IPS-18a (cell line): ENCODE results near the gene MPZL1.

Experiments
- H3K27ac ChIP-seq: one replicate; pipeline ENCODE4 v1.5.1; 2013; ENCODE audit warnings: low read length
- H3K27me3 ChIP-seq: one replicate; pipeline ENCODE4 v1.6.1; 2013; ENCODE audit warnings: mild to moderate bottlenecking, low read length; ENCODE audit not compliant: control insufficient read depth, insufficient read depth
- H3K36me3 ChIP-seq: one replicate; pipeline ENCODE4 v1.6.1; 2013; ENCODE audit warnings: low read depth, low read length; ENCODE audit not compliant: control insufficient read depth
- H3K4me1 ChIP-seq: one replicate; pipeline ENCODE4 v1.6.1; 2013; ENCODE audit warnings: low read depth, low read length; ENCODE audit not compliant: control insufficient read depth
- H3K4me3 ChIP-seq: one replicate; pipeline ENCODE4 v1.5.1; 2013; ENCODE audit warnings: low read length
- H3K9ac ChIP-seq: one replicate; pipeline ENCODE4 v1.6.1; 2013; ENCODE audit warnings: mild to moderate bottlenecking, low read length, moderate library complexity
- H3K9me3 ChIP-seq: one replicate; pipeline ENCODE4 v1.6.1; 2013; ENCODE audit warnings: low read depth, low read length; ENCODE audit not compliant: control insufficient read depth

The MPZL1 gene

DNA sequence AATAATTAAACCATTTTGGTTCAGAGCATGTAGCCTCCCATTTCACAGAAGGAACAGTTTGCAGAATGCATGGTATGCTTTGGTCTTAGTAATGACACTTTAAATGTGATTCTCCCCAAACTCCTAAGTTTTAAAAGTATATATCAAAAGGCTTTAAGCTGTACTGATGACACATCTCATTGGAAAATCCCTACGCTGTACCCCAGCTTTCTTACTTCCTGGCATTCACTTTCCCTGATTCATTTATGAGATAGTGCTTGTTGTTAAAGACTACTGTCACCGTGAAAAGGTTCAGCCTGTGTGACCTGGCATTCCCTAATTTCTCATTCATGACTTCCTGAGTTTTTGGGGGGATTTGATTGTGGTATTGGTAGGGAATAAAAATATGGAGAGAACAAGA lies 53.4 kb downstream of the MPZL1 start:
- Histone ChIP-seq H3K36me3 (peaks cover 48% of the 10 kb centered on the region), H3K27me3 (peaks cover 5% of the 10 kb centered on the region), H3K4me1 (no peaks in the 10 kb centered on the region), H3K9me3 (no peaks in the 10 kb centered on the region), H3K27ac (no peak overlapping the region), H3K4me3 (no peak overlapping the region), H3K9ac (no peak overlapping the region)

DNA sequence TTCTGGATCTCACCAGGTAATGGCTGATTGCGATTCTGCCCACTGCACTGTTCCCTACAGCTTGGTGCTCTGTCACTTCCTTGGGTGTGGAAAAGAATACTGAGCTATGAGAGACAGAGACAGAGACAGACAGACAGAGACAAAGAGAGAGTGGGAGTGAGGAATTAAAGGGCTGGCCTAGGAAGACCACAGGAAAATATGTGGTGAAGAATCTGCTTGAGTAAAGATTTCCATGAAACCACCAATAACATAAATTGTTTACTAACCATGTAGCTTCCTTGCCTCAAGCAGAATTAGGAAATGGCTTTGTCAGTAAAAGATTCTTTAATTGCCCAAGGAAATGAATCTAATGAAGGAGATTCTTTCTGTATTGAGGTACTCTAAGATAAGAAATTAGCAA lies 54.4 kb downstream of the MPZL1 start:
- Histone ChIP-seq H3K9me3 (no peaks in the 10 kb centered on the region), H3K9ac (no peak overlapping the region), H3K27ac (no peak overlapping the region), H3K36me3 (peaks cover 49% of the 10 kb centered on the region), H3K27me3 (no peaks in the 10 kb centered on the region), H3K4me1 (no peaks in the 10 kb centered on the region), H3K4me3 (no peak overlapping the region)

DNA sequence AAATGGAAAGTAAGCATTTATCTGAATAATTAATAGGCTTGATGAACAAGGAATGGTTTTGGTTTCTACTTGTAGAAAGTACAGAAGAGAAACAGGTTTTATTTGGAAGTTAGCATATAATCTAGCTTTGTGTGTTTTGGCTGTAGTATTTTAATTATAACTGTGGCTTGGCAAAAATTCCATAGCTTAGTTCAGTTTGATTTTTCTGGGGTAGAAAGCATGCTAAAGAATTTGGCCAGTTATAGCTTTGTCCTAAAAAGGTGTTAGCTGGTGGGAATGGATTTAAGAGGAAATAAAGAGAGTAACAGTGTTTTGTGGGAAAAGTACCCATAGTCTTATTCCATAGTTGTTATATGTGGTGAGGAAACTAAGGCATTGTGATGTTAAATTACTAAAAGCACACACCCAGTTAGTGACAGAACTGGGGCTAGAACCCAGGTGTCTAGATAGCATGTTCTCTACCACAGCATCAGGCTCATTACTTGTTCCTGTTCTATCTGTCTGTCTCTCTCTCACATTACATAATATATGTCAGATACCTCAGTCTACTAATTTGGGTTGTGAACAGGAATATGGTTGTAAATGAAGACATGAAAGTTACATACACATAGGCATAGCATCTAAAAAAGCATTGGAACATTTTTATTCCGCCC lies 55.0 kb downstream of the MPZL1 start:
- Histone ChIP-seq H3K36me3 (peaks cover 49% of the 10 kb centered on the region), H3K9me3 (no peaks in the 10 kb centered on the region), H3K27ac (no peak overlapping the region), H3K4me3 (no peak overlapping the region), H3K9ac (no peak overlapping the region), H3K27me3 (no peaks in the 10 kb centered on the region), H3K4me1 (no peaks in the 10 kb centered on the region)

DNA sequence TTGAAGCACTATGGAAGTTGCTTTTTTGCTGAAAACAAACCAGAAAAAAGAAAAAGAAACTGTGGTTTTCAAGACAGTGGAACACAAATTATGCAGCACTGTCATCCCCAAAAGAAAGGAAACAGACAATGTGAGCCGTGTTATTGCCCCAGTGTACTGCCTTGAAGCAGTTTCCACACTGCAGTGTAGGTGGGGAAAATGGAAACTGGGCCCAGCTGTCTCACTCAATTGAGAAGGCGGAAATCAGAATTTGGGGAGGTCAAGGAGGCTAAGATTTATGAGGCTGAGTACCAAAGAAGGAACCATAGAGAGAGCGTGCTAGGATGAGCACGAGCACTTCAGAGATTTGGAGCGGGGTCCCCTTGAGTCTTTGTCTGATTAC lies 55.5 kb downstream of the MPZL1 start:
- Histone ChIP-seq H3K4me1 (no peaks in the 10 kb centered on the region), H3K27ac (no peak overlapping the region), H3K27me3 (no peaks in the 10 kb centered on the region), H3K4me3 (no peak overlapping the region), H3K36me3 (peaks cover 46% of the 10 kb centered on the region), H3K9me3 (no peaks in the 10 kb centered on the region), H3K9ac (no peak overlapping the region)

DNA sequence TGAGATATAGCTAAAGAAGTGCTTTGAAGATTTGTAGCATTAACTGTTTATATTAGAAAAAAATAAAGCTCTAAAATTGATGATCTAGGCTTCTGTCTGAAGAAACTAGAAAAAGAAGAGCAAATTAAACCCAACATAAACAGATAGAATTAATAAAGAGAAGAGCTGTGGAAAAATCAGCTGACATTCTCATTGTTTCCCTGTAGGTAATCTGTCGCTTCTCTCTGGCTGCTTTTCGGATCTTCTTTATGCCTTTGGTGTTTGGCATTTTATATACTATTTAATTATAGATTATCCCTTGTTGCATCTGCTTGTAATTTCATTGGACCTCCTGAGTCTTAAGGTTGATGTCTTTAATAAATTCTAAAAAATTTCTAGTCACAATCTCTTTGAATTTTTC lies 59.8 kb downstream of the MPZL1 start:
- Histone ChIP-seq H3K27me3 (no peaks in the 10 kb centered on the region), H3K9me3 (no peaks in the 10 kb centered on the region), H3K36me3 (peaks cover 18% of the 10 kb centered on the region)

DNA sequence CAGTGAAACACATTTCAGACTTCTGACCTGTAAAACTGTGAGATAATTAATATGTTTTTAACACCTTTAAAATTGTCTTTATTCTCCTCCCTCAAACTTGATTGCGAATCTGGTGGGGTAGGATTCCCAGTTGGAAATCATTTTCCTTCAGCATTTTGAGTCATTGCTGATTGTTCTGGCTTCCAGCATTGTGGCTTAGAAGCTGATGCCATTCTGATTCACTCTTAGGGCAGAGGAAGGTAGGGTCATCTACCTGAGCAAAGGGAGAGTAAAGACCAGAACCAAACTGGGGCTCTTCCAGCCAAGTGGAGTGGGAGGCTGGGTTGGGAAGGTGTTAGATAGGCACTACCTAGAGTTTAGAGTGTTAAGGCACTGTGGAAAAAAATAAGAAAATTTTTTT lies 61.2 kb downstream of the MPZL1 start:
- H3K27ac ChIP-seq = no peak overlapping the region
- H3K9ac ChIP-seq = no peak overlapping the region
- H3K4me1 ChIP-seq = no peaks in the 10 kb centered on the region
- H3K4me3 ChIP-seq = no peak overlapping the region
- H3K36me3 ChIP-seq = peaks cover 10% of the 10 kb centered on the region
- H3K27me3 ChIP-seq = no peaks in the 10 kb centered on the region
- H3K9me3 ChIP-seq = no peaks in the 10 kb centered on the region

More for the DNA sequence above, 59.8 kb downstream of the MPZL1 start:
- Histone ChIP-seq H3K4me1 (no peaks in the 10 kb centered on the region), H3K27ac (no peak overlapping the region), H3K9ac (no peak overlapping the region), H3K4me3 (no peak overlapping the region)

DNA sequence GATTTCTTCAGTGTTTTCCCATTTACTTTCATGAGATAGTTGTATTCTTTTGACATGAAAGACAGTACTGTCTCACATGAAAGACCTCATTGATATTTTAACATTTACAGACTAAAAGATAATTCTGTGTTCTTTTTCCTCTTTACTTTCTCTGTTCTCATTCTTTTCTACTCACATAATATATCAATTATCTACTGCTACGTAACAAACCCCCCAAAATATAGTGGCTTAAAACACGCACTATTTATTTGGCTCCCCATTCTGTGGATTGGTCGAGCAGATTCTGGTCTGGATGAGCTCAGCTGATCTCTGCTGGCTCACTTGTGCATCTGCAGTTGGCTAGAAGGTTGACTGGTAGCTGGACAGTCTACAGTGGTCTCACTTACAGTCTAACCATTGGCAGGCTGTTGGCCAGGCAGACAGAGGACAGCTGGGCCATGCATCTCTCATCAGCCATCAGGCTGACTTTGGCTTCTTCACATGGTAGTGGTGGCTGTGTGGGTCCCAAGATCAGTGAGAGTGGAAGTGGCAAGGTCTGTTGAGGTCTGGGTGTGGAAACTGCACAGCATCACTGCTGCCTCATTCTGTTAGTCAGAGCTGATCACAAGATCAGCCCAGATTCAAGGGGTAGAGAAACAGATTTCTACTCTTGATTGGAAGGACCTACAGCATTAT lies 63.2 kb downstream of the MPZL1 start:
- Histone ChIP-seq H3K9me3 (no peaks in the 10 kb centered on the region), H3K9ac (no peak overlapping the region), H3K4me1 (no peaks in the 10 kb centered on the region), H3K27me3 (no peaks in the 10 kb centered on the region), H3K36me3 (peaks cover 23% of the 10 kb centered on the region), H3K4me3 (no peak overlapping the region), H3K27ac (no peak overlapping the region)

DNA sequence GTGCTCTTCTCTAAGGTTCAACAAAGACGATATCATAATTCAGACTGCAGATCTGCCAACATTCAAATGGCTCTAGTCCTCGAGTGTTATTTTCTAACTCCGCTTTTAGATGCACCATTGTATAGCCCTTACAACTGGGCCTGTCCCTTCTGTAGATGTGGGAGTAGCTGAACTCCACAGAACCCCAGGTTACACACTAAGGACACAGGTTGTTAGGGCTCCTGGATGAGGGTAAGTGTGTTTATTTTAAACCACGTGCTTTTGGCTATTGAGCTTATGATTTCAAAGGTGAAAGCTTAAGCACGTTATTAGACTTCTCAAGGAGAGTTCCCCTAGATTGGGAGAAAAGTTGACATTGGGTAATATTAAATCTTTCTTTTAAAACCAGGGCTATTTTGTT lies 64.7 kb downstream of the MPZL1 start:
- Histone ChIP-seq H3K36me3 (peaks cover 22% of the 10 kb centered on the region), H3K4me1 (no peaks in the 10 kb centered on the region), H3K4me3 (no peak overlapping the region), H3K9me3 (no peaks in the 10 kb centered on the region), H3K27ac (no peak overlapping the region), H3K27me3 (no peaks in the 10 kb centered on the region), H3K9ac (no peak overlapping the region)

DNA sequence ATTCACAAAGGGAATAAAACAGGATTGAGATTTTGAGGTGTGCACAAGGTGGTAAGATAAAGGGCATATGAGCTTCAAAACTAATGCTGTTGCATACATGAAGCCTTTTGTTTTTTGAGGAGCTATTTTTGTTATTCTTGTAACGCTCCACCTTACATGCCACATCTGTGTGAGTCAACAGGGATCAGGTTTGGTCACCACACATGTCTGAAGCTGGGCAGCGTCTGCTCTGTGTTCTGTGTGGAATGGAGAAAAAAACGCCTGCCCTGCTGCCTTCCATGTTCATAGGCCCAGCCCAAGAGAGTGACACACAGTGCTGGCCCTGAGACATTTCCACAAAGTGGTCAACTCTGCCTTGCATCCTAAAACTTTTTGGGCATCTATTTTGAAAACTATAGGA lies 67.7 kb downstream of the MPZL1 start:
- Histone ChIP-seq H3K27ac (no peak overlapping the region), H3K4me3 (no peak overlapping the region), H3K9me3 (no peaks in the 10 kb centered on the region), H3K9ac (no peak overlapping the region), H3K4me1 (no peaks in the 10 kb centered on the region), H3K27me3 (no peaks in the 10 kb centered on the region), H3K36me3 (peaks cover 22% of the 10 kb centered on the region)

DNA sequence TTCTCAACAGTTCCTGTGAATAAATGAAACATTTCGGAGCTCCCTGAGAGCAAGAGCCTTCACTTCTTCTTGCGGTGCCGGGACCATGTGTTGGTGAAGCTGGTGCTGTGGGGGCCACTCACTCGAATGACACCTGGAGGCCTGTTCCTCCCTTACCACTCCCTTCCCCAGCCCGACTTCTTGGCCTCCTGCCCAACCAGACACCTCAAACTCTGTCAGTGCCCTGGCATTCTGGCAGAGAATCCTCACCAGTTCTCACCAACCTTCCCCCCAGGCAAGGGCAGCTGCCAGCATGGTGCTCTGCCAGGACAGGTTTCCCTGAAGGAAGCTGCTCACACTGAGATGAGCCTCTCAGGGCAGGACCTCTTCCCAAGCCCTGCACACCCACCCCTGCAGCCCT lies 68.3 kb downstream of the MPZL1 start:
- H3K27ac ChIP-seq = no peak overlapping the region
- H3K4me1 ChIP-seq = no peaks in the 10 kb centered on the region
- no peaks in the 10 kb centered on the region for H3K27me3 ChIP-seq
- H3K4me3 ChIP-seq = no peak overlapping the region
- no peaks in the 10 kb centered on the region for H3K9me3 ChIP-seq
- H3K9ac ChIP-seq = no peak overlapping the region
- H3K36me3 ChIP-seq = peaks cover 22% of the 10 kb centered on the region

DNA sequence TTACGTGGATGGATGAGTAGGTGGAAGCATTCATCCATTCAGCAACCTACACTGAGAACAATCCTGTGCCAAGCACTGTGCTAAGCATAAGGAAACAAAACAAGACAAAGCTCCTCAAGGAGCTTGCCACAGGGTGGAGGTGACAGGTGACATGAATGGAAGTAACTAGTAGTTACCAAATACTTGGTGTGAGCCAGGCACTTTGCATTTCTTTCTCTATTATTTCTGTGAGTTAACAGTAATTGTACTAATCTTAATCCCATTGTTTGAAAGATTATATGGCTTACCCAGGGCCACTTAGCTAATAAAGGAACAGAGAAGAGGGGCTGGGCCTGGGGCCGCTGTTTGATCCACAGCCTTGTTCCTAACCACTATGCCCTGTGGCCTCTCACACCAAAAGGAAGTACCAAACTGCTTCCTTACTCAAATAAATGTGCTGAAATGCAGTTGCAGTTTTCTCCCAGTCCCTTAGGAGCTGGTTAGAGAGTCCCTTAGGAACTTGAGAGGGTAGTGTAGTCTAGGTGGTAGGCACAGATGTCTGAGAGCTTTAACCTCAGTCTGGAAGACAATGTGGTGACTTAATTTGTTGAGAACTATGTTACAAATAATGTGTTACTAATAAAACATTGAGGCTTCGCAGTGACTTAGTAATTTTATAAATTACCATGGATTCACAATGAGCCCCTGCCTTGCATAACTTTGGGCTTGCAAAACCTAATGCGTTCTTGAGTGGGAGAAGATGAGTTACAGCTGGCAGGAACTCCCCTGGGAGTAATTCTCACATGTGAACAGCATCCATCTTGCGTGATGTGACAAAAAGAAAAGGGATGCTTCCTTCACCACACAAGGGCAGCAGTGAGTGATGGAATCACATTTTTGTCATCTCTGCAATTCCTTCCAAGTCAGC lies 69.8 kb downstream of the MPZL1 start:
- Histone ChIP-seq H3K27ac (no peak overlapping the region), H3K4me3 (no peak overlapping the region), H3K36me3 (peaks cover 22% of the 10 kb centered on the region), H3K27me3 (no peaks in the 10 kb centered on the region), H3K9me3 (no peaks in the 10 kb centered on the region), H3K4me1 (peaks cover 9% of the 10 kb centered on the region), H3K9ac (no peak overlapping the region)
